T-helper 9 cell (primary cell): ENCODE measurements around the gene QKI.

ENCODE experiments used
- DNase-seq: peaks from one replicate; pipeline ENCODE4 v3.0.0-alpha.2; 2020

QKI gene

GRCh38 chr6:163539101-163539762, 124.7 kb downstream of the QKI start:
- DNase-seq, result no peak

DNA sequence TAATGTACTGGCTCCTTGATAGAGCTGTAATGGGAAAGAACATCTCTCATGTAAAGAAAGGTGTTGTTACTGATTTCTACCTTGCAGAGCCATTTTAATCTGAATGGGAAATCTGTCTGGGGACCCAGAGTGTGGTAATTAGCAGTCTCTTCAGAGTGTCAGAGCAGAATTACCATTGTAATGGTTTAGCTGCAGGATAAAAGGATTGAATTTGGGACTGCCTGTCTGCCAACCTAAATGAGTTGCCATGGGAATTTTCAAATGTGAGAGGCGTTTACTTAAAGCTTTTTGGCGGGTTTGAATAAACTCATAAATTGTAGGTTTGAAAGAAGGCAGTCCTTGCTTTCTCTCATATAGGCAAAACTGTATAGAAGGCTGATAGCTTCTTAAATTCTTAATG, 128.8 kb downstream of the QKI start:
- no peak for DNase-seq

DNA sequence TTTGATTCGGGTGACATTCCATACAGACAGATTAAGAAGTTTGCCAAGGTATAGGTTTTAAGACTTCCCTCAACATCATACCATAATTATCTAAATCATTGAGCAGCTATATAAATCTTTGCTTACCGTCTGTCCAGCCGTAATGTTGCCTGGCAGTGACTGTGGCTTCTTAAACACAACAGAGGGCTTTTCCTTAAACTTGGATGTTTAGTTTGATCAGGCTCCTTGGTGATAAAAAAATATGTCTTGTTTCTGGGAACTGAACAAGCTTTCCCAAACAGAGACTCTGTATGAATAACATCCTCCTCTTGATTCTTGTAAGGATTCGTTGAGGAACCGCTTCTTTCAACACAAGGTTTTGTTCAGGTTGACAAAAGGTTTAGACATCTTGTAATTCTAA, 130.9 kb downstream of the QKI start:
- no peak for DNase-seq

DNA sequence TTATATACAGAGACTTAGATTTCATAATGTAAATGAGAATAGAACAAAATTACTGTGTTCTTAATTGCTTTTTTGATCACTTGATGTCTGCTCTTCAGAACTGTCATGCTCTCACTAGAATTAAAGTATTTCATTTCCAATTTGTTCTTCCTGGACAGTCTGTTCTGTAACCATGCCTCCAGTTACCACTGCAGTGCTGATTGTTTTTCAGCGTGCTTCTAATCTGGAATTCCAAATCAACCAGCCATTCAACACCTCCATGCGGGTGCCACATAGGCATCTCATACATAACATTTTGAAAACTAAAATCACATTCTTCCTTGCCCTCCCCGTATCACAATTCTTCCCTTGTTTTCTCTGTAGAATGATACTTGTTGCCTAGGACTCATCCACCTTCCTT, 132.8 kb downstream of the QKI start:
- no peak for DNase-seq

DNA sequence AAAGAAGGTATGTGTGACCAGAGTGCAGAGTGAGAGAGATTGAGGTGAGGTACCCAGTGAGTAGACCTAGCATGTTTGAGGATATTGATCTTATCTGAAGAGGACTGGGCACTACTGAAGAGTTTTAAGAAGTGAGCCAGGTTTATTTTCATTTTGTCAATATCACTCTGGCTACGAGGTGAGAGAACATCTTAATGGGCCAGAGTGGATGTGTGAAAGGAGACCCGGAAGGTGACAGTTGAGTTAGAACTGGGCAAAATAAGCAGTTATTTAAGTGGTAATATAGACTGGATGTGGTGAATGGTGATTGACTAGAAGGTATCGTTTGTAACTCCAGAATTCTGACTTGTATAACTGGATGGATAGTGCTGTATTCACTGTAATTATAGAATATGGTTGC, 134.1 kb downstream of the QKI start:
- DNase-seq, result no peak

DNA sequence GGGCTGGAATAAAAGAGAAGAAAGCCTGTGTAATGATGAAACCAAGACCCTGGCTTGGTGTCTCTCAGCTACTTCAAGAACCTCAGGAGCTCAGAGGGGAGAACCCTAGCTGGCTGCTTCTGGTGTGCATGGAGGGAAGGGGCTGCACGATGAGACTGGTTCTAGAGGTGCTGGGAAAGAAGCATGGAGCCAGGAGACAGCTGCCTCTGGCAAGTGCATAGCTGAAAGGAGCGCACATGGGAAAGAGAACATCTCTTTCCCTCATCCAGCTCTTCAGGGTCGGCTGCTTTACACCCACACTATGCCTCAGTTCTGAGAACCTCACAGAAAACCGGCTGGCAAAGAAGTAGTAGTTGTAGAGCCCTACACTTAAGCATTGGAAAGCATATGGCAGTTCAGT, 139.5 kb downstream of the QKI start:
- no peak for DNase-seq

GRCh38 chr6:163554663-163555062, 140.1 kb downstream of the QKI start:
- peak; percentile 51 for DNase-seq

- DNase-seq, result no peak
Measured at GRCh38 chr6:163559661-163560060, 145.1 kb downstream of the QKI start.

DNA sequence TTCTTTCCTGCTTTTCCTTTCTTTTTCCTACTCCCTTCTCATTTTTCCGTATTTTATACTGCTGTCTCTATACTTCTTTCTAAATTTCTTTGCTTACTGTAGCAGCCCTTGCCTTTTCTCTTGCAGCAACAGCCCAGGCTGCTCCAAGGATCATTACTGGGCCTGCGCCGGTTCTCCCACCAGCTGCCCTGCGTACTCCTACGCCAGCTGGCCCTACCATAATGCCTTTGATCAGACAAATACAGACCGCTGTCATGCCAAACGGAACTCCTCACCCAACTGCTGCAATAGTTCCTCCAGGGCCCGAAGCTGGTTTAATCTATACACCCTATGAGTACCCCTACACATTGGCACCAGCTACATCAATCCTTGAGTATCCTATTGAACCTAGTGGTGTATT, 148.8 kb downstream of the QKI start:
- no peak for DNase-seq

DNA sequence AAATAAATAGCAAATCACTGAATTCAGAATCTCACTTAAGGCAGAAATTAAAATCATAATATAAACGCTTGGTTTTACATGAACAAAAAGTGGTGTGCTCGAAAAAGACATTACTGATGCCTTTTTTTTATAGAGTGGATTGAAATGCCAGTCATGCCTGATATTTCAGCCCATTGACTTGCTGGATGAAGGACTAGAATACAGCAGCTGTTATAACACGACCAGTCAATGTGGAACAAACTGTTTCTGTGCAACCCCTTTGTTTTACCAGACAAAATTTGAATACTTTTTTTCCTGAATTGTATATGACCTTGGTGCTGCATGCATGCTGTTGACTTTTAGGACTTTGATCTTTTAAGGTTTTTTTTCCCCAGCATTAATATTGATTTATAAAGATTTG, 150.0 kb downstream of the QKI start:
- no peak for DNase-seq

DNA sequence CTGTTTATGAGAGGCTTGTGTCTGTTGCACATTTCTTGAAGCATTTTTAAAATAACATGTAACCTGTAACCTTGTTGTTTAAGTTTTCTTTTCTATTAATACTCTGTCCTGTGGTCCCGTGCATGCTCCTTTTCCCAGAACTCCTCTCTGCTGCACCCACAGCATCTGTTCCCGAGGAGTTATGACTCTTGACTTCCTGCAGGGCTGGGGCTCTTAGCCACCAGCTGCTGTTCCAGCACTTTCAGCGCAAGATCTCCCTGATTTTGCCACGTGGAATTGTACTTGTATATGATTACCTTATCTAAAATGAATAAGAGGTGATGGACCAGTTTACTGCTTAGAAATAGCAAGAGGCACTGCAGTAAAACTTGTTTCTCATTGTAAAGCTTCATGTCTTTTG, 150.6 kb downstream of the QKI start:
- DNase-seq, result no peak

DNA sequence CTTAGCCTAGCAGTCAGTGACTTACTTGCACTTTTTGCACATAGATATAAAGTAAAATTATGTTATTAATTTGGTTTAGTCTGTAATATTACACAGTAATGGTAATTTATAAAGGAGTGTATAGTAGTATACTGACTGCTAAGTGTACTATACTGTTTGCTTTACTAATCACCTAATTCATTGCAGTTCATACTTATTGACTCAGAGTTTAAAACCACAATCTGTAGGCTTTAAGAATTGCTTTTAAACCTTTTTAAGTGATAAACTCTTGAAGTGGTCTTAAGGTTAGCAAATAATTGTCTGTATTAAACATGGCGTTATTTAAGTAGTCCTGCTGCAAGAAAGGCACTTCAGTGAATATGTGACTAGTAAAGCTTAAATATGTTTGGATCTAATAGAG, 151.5 kb downstream of the QKI start:
- DNase-seq, result no peak

DNA sequence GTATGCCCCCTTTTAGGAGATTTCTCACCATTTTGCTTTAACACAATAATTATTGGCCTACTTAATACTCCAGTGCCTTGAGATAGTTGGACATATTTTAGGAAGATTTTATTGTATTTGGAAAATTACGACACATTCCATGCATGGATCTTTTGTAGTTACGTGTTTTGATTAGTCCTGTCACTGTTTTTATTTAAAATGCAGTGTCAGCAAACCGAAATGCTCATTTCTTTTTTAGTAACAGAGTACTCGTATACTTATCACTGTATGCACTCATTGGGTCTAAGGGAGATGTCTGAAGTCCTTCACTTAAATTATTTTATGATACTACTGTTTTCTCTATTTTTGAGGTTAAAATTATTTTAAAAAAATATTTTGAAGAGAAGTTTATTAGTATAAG, 153.8 kb downstream of the QKI start:
- DNase-seq, result no peak

DNA sequence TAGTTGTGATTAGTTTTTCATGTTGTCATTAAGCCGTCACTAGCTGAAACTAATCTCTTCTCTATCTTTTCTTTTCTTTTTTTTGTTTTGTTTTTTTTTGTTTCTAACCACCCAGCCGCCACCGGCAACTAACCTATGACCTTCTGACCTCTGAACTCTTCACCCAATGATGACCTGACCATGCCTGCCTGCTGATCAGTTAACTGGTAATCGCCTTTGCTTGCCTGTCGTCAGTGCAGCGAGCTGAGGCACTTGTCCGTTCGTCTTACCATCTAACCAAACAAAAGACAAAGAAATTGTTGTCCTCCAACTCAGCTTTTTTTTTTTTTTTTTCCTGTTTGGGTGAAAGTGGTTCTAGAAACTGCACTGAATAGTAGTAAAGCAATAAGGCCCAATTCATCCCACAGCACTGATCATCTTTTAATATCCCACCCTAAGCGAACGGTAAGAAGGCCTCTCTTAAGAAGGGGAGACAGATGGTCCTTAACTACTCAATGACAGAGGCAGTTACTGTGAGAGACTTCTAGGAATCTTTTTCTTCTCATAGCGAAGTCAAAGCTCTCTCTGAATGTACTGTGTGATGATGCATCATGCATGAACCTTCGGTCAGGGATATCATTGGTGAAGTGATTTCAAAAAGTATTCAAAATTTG, 156.2 kb downstream of the QKI start:
- DNase-seq, result no peak

DNA sequence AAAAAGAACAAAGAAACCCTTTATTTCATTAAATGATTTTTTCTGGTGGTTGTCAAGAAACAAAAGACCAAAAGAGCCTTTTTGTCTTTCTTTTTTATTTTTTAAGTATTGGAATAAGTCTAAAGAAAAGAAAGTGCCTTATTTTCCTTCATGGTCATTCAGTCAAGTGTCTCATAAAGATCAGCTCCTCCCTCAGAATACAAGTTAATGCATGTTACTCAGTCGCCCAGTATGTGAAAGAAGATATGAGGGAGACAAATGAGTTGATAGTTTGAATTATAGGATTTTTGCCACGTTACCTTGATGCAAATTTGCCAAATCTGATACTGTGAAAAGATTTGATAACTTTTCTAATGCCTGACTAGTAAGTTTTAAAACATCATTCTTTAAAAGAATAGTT, 157.2 kb downstream of the QKI start:
- DNase-seq, result no peak

GRCh38 chr6:163572612-163573011, 158.1 kb downstream of the QKI start:
- DNase-seq, result no peak

GRCh38 chr6:163573503-163574179, 159.1 kb downstream of the QKI start:
- DNase-seq, result no peak

DNA sequence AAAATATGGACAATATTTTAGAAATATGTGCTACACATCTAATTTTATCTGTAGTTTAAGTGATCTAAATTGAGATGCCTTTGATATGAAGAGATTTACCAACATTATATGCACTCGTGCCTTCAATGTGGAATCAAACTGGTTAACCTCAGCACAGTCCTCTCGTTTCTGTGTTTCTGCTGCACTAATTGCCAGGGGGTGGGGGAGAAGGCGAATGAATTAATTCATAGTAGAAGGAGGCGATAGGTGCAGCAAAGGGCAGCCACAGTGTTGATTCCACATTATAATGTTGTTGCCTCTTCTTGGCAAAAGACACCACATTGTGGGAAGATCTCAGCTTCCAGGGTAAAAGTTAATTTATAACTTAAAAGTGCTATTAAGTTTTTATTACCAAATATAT, 161.6 kb downstream of the QKI start:
- DNase-seq, result no peak

DNA sequence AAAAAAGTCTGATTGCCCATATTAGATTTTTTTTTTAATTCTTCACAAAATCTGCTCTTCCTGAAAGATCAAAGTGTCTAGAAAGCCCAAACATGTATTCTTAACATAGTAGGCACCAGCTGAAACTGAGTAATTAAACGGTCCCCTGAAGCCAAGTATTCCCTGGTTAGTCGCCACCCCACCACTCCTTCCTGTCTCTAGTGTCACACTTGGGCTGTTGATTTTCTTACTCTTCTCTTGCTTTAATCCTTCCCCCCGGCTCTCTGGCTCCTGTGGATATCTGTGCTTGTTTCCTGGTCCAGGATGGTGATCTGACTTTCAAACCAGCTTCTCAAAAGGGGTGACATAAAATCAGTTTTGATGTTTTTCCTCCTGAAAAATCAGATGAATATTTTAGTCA, 162.9 kb downstream of the QKI start:
- no peak for DNase-seq

GRCh38 chr6:163579111-163579879, 164.8 kb downstream of the QKI start:
- no peak for DNase-seq

GRCh38 chr6:163579880-163580295, 165.4 kb downstream of the QKI start:
- DNase-seq, result no peak

DNA sequence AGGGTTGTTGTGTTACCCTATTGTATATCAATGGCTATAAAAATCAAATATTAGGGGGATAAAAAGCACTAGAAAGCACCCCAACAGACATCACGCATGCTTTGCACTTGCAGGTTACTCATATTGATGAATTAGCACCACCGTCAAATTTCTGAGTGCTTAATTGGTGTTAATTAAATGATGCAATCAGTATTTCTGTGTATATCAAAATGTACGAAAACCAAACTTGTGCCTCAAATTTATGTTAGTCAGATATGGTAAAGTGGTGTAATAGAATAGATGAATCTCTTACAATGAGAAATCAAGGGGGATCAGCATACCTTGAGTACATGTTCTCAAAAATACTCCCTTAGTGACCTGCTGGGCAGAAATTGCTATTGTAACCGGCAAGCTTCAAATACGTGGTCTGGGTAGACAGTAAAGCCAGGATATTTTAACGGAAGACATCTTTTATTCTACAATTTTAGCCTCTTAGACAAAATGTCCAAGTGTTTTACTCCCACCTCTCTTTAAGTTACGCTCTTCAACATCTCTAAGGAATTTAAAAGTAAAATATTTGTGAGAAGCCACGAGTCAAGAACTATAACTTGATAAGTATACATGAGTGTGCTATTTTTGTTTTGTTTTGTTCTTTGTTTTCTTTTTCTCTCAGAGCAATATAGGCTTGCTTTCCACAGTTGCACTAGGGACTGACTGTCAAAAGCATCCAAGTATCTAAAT, 166.0 kb downstream of the QKI start:
- no peak for DNase-seq

GRCh38 chr6:163583558-163583957, 169.0 kb downstream of the QKI start:
- DNase-seq, result no peak
